GM21423 (cell line): ENCODE measurements around the gene DNAJA2.
"Not testable (repeated sequence)": the region's sequence is repeated elsewhere in the genome, so short reads cannot be mapped to it uniquely, and the experiment has no call there.

Experiments used
- ATAC-seq: cut with Tn5 transposase; IDR thresholded peaks from one replicate; pipeline ENCODE4 v1.9.1; 2021; ENCODE audit warnings: mild to moderate bottlenecking, moderate library complexity; ENCODE audit not compliant: unreplicated experiment

DNAJA2 gene

GRCh38 chr16:46975908-46976470 is 2.5 kb upstream of the DNAJA2 start:
- ATAC-seq: no peak

- ATAC-seq: no peak
Measured at GRCh38 chr16:46975165-46975564, 1.7 kb upstream of the DNAJA2 start.

DNA sequence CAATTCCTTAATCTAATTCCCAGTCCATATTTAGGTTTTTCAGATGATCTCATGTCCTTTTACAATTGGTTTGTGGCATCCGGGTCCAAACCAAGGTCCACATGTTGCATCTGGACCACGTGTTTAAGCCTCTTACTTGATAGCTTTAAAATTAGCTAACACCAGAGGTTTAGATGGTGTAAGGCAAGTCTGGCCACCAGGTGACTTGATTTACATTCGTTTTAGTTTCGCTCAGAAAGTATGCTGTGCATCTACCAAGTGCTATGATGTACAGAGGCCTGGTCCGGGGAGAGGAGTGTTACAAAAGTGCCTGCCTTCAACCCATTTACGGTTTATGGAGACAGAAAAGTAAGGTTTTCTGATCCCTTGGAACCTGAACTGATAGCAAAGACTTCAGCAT is 878 bp upstream of the DNAJA2 start:
- no peak for ATAC-seq

DNA sequence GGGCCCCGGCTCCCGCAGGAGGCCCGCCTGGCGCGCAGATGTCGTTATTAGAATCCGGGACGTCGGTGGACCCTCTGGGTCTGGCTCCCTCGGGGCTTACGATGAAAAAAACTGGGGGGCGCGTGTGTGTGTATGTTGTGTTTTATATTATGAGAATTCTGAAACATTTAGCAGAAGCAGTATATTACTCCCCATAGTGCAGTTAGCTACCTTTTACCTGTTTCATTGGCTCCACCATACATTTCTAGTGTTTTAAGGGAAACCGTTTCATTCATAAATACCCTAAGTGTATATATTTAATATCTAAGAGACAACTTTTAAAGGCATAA is 486 bp upstream of the DNAJA2 start:
- ATAC-seq: no peak

DNA sequence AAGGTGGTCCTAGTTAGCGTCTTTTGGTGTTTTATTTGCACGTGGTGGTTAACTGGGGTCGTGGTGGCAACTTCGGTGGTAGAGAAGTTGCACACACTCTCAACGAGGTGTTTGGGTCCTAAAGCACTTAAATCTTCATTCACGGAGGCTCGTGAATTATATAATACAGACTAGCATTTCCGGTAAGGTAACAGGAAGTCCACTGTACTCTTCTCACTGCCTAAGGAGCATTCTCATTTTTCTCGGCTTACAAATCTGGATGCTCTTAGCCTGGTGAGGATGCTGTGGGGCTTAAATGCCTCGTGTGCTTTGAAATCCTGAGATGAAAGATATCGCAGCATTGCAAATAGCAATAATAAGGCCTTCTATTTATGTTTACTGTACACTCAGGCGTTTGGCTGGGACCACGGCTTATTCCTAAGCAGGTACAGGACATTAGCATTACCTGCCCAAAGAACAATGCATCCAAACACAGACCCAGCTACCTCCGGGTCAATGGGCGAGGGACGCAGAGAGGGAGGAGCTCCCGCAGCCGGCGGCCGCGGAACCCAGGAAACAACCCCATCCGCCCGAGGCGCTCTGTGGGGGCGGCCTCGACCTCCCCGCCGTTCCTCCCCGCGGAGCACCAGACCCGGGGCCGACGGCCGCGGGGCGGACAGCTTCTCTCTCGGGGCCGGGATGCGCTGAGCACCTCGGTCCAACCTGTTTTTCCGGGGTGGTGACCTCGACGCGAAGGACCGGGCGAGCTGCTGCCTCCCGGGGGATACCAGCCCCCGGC is 856 bp downstream of the DNAJA2 start:
- peak; percentile 38 for ATAC-seq

DNA sequence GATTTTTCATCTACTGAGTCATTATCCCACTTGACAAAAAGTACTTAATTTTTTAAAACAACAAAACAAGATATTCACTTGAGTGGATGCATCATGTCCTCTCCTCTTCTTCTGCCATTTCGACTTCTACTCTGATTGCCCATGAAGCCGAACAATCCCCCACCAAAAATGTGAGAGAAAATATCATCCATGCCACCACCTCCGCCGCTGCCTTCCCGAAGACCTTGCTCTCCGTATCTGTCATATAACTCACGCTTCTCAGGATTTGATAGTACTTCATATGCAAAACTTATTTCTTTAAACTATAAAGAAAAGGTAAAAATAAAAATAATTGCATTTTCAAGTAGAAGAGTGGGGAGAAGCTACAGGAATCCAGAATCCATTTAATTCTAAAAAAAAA is 2.2 kb downstream of the DNAJA2 start:
- ATAC-seq: no peak

DNA sequence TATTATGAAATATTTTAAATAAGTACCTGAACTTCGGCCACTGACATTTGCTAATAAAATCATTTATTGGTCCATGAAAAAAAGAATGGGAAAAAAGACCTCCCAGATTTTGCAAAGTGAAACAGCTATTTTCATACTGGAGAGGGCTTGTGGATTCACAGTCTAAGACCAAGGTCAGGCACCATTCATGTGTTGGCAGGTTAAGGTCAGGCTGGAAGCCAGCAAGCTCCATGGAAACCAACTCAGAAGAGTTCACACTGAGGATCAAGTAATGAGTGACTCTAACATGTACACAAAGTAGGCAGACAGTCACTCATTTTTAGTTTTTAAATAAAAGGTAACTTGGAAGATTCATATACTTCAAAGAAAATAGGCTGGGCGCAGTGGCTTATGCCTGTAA is 3.4 kb downstream of the DNAJA2 start:
- no peak for ATAC-seq

- ATAC-seq: no peak
Measured at GRCh38 chr16:46968063-46968435, 5.4 kb downstream of the DNAJA2 start.

DNA sequence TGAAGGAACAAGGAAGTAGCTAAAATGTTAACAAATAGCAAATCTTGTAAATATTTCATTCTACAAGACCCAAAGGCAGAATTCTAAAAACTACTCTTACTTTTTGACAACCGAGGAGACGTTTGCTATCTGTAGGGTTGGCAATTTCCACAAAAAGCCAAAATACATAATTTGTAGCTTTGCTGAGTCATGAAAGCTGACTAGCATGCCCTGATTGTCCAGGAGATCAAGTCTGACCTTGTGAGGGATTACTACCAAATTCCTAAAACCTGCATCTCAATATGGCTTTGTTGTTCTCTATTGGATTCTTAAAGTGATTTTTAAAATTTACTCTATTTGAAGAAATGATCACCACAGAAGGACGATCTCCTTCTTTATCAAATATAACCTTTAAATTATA is 10.8 kb downstream of the DNAJA2 start:
- no peak for ATAC-seq

GRCh38 chr16:46961373-46962353 is 11.8 kb downstream of the DNAJA2 start:
- ATAC-seq: no peak

- ATAC-seq: no peak
Measured at GRCh38 chr16:46954562-46954961, 18.9 kb downstream of the DNAJA2 start.

DNA sequence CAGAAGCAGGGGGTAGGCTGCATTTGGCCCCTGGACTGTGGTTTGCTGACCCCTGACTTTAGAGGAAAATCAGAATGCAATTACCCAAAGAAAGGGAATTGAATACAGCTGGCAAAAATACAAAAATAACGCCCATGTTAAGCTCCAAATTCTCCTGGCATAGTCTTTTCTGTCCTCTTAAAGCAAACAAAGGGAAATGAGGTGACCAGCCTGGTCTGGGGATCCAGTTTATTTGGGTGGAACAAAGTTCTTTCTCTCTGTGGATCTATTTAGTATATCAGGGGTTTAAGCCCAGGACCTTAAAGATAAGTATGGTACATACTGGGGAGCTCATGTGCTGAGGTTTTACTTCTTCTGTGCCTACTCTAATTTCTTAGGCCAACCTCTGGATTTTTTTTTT is 23.5 kb downstream of the DNAJA2 start:
- ATAC-seq: no peak

DNA sequence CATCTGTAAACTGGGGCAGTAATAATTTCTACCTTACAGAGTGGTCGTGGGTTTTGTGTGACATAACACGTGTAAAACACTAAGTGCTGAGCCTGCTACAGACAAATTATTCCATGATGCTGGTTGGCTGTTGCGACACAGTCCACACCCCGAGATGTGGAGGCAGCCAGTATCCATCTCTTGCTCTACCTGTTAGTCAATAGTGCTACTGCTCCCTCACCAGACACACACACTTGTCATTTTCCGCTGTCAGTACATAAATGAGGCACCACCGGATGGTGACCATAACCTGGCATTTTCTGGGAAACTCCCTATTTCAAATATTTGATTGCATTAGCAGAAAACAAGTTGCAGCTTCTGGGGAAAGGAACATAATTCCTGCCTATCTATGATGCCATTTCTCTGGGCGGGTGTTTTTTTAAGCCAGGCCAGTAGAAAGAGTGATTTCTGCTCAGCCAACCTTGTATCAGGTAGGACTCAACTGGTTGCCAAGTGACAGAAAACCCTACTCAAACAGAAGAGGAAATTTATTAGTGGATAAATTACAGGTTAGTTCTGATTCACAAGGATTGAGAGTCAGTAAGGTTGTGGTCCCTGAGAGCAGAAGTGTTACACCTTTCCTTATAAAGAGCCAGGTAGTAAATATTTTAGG is 24.1 kb downstream of the DNAJA2 start:
- ATAC-seq: no peak

- ATAC-seq: no peak
Measured at GRCh38 chr16:46948548-46949166, 24.8 kb downstream of the DNAJA2 start.

- no peak for ATAC-seq
Measured at GRCh38 chr16:46947900-46948547, 25.4 kb downstream of the DNAJA2 start.

DNA sequence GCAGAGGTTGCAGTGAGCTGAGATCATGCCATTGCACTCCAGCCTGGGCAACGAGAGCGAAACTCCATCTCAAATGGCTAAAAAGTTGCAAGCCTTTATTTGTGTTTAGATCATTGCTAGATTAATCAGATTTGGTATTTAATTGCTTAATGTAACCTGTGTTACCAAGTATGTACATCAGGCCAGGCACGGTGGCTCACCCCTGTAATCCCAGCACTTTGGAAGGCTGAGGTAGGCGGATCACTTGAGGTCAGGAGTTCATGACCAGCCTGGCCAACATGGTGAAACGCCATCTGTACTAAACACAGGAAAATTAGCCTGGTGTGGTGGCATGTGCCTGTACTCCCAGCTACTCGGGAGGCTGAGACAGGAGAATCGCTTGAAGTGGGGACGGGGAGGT is 28.8 kb downstream of the DNAJA2 start:
- not testable (repeated sequence) for ATAC-seq

GRCh38 chr16:46937536-46937935 is 35.9 kb downstream of the DNAJA2 start:
- no peak for ATAC-seq

GRCh38 chr16:46932802-46933201 is 40.7 kb downstream of the DNAJA2 start:
- no peak for ATAC-seq

DNA sequence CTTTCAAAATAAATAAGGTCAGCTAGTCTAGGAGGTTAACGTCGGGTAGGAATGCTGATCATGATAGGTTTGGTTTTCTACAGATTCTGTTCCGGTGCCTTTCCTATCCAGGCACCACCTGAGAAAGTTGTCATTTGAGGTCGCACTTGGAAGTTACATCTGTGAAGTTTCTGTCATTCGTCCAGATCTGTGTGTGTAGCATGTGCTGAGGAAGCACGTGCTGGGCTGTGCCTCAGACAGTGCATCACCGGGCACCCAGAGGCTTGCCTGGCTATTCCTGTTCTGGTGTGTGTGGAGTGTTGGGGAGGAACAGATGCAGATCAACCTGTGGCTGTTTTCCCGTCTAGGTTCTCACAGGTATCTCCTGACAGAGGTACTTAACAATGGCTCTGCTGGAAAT is 42.6 kb downstream of the DNAJA2 start:
- no peak for ATAC-seq
